IMR-90 (cell line): ENCODE measurements around the gene EMSY. TPM values are rescaled to one million over a fixed set of nuclear protein-coding genes. Genes with fewer than 3 reads are reported as not detected.

Experiments
- ATAC-seq: fragments of 200-7000 bp; cut with Tn5 transposase; 2 replicates; pipeline ENCODE4 v1.9.1; 2020; ENCODE audit warnings: low read depth, mild to moderate bottlenecking, moderate library complexity
- BruUV-seq: library from RNA; stranded (reverse); fragments of 400-500 nt; replicated peaks from 2 replicates; lab custom pipeline; 2021; lab: Mats Ljungman, UMichigan
- CTCF ChIA-PET: fragments of 300-600 bp; formaldehyde crosslinking; extraction: SDS; loops from one replicate; lab custom pipeline; 2021; ENCODE audit warnings: antibody characterized with exemption; lab: Yijun Ruan, JAX
- POLR2A ChIA-PET: fragments of 300-600 bp; sonication (Branson Sonifier 250); formaldehyde crosslinking; loops from one replicate; lab custom pipeline; 2022; ENCODE audit warnings: antibody characterized with exemption; ENCODE audit not compliant: unreplicated experiment; lab: Charles Lee
- DNase-seq: peaks from one replicate; pipeline ENCODE4 v3.0.0; 2013
- H2AFZ ChIP-seq: replicated peaks from 2 replicates; pipeline ENCODE3; 2013; ENCODE audit warnings: low read length, mild to moderate bottlenecking; ENCODE audit not compliant: poor library complexity
- H2AK5ac ChIP-seq: 2 replicates; pipeline ENCODE4 v1.6.1; 2013; ENCODE audit warnings: low read depth, low read length, inconsistent platforms
- H2AK9ac ChIP-seq: replicated peaks from 2 replicates; pipeline ENCODE3; 2013; ENCODE audit warnings: mild to moderate bottlenecking, low read depth, low read length, moderate library complexity; ENCODE audit not compliant: poor library complexity
- H2BK120ac ChIP-seq: 2 replicates; pipeline ENCODE4 v1.6.1; 2013; ENCODE audit warnings: low read depth, low read length, inconsistent platforms
- H2BK15ac ChIP-seq: 3 replicates; pipeline ENCODE4 v1.6.1; 2013; ENCODE audit warnings: low read depth, low read length, inconsistent platforms
- H2BK20ac ChIP-seq: 2 replicates; pipeline ENCODE4 v1.6.1; 2013; ENCODE audit warnings: low read depth, mild to moderate bottlenecking, inconsistent platforms, low read length, moderate library complexity
- H2BK5ac ChIP-seq: 2 replicates; pipeline ENCODE4 v1.6.1; 2013; ENCODE audit warnings: mild to moderate bottlenecking, low read depth, low read length, inconsistent platforms; ENCODE audit not compliant: poor library complexity, severe bottlenecking
- H3K14ac ChIP-seq: replicated peaks from 2 replicates; pipeline ENCODE4 v1.6.1; 2013; ENCODE audit warnings: low read depth, low read length, inconsistent platforms
- H3K18ac ChIP-seq: 2 replicates; pipeline ENCODE4 v1.6.1; 2013; ENCODE audit warnings: low read depth, low read length, control low read depth
- H3K23ac ChIP-seq: 2 replicates; pipeline ENCODE4 v1.6.1; 2013; ENCODE audit warnings: low read depth, low read length, inconsistent platforms
- H3K27ac ChIP-seq: 2 replicates; pipeline ENCODE4 v1.5.1; 2013; ENCODE audit warnings: mild to moderate bottlenecking, control low read depth, low read length; ENCODE audit not compliant: insufficient read depth
- H3K27me3 ChIP-seq: 2 replicates; pipeline ENCODE4 v1.6.1; 2013; ENCODE audit warnings: low read length; ENCODE audit not compliant: control insufficient read depth, insufficient read depth
- H3K36me3 ChIP-seq: 2 replicates; pipeline ENCODE4 v1.6.1; 2013; ENCODE audit warnings: low read length, mixed read lengths; ENCODE audit not compliant: control insufficient read depth, insufficient read depth
- H3K4ac ChIP-seq: 2 replicates; pipeline ENCODE4 v1.6.1; 2013; ENCODE audit warnings: low read depth, low read length, inconsistent platforms
- H3K4me1 ChIP-seq: 2 replicates; pipeline ENCODE4 v1.6.1; 2013; ENCODE audit warnings: low read length, mixed read lengths; ENCODE audit not compliant: control insufficient read depth, insufficient read depth
- H3K4me2 ChIP-seq: 2 replicates; pipeline ENCODE4 v1.6.1; 2013; ENCODE audit warnings: low read depth, mild to moderate bottlenecking, control low read depth, low read length, moderate library complexity
- H3K4me3 ChIP-seq: 2 replicates; pipeline ENCODE4 v1.5.1; 2013; ENCODE audit warnings: low read depth, mild to moderate bottlenecking, control low read depth, low read length, moderate library complexity; ENCODE audit not compliant: insufficient read depth
- H3K56ac ChIP-seq: 2 replicates; pipeline ENCODE4 v1.6.1; 2013; ENCODE audit warnings: low read length, inconsistent platforms; ENCODE audit not compliant: insufficient read depth; ENCODE audit errors: extremely low read depth
- H3K79me1 ChIP-seq, 2 experiments: 2 replicates each; pipeline ENCODE4 v1.6.1; 2013; ENCODE audit warnings: low read length in 2 of 2, inconsistent platforms in 1 of 2, low read depth in 1 of 2
- H3K9ac ChIP-seq: 2 replicates; pipeline ENCODE4 v1.6.1; 2013; ENCODE audit warnings: low read depth, low read length, control low read depth
- H3K9me1 ChIP-seq: 2 replicates; pipeline ENCODE4 v1.6.1; 2013; ENCODE audit warnings: low read length, inconsistent platforms; ENCODE audit not compliant: insufficient read depth
- H3K9me3 ChIP-seq: 2 replicates; pipeline ENCODE4 v1.6.1; 2013; ENCODE audit warnings: low read length; ENCODE audit not compliant: control insufficient read depth, insufficient read depth
- H4K20me1 ChIP-seq: 2 replicates; pipeline ENCODE4 v1.6.1; 2013; ENCODE audit warnings: low read length, inconsistent platforms; ENCODE audit not compliant: insufficient read depth
- H4K5ac ChIP-seq: 2 replicates; pipeline ENCODE4 v1.6.1; 2013; ENCODE audit warnings: mild to moderate bottlenecking, low read depth, low read length, control low read depth
- H4K8ac ChIP-seq, 2 experiments: 2 replicates each; pipeline ENCODE4 v1.6.1; 2013; ENCODE audit warnings: low read depth in 2 of 2, low read length in 2 of 2, control low read depth in 1 of 2, inconsistent platforms in 1 of 2
- H4K91ac ChIP-seq: 2 replicates; pipeline ENCODE4 v1.6.1; 2013; ENCODE audit warnings: low read depth, low read length, inconsistent platforms; ENCODE audit not compliant: insufficient read depth
- BHLHE40 ChIP-seq: fragments of 150-350 bp; IDR thresholded peaks from 2 replicates; pipeline ENCODE4 v1.6.1; 2016; ENCODE audit warnings: mild to moderate bottlenecking, low read depth, low read length
- CEBPB ChIP-seq: IDR thresholded peaks from 2 replicates; pipeline ENCODE4 v1.6.1; 2012; ENCODE audit warnings: low read depth, low read length, improper control_type of control experiment
- CHD1 ChIP-seq: IDR thresholded peaks from 2 replicates; pipeline ENCODE4 v1.6.1; 2012; ENCODE audit warnings: low read depth, low read length, improper control_type of control experiment
- CTCF ChIP-seq: conservative IDR thresholded peaks from 2 replicates; pipeline ENCODE4 v1.5.1; 2012; ENCODE audit warnings: mild to moderate bottlenecking, low read depth, low read length, improper control_type of control experiment
- FOS ChIP-seq: fragments of 150-350 bp; IDR thresholded peaks from 2 replicates; pipeline ENCODE4 v1.6.1; 2016; ENCODE audit warnings: low read depth, low read length
- MAFK ChIP-seq: IDR thresholded peaks from 2 replicates; pipeline ENCODE4 v1.6.1; 2012; ENCODE audit warnings: low read depth, low read length, improper control_type of control experiment
- MXI1 ChIP-seq: IDR thresholded peaks from 2 replicates; pipeline ENCODE4 v1.6.1; 2012; ENCODE audit warnings: low read depth, mild to moderate bottlenecking, low read length, moderate library complexity, borderline replicate concordance
- NFE2L2 ChIP-seq: fragments of 150-350 bp; IDR thresholded peaks from 2 replicates; pipeline ENCODE4 v1.6.1; 2016; ENCODE audit warnings: low read depth, mild to moderate bottlenecking, low read length
- POLR2A ChIP-seq: IDR thresholded peaks from 2 replicates; pipeline ENCODE4 v1.6.1; 2012; ENCODE audit warnings: mild to moderate bottlenecking, low read depth, low read length
- RAD21 ChIP-seq: IDR thresholded peaks from 2 replicates; pipeline ENCODE4 v1.6.1; 2012; ENCODE audit warnings: low read length, improper control_type of control experiment
- RCOR1 ChIP-seq: IDR thresholded peaks from 2 replicates; pipeline ENCODE4 v1.6.1; 2012; ENCODE audit warnings: mild to moderate bottlenecking, low read length, improper control_type of control experiment; ENCODE audit not compliant: insufficient replicate concordance
- RFX5 ChIP-seq: IDR thresholded peaks from 2 replicates; pipeline ENCODE4 v1.8.0; 2012; ENCODE audit warnings: low read depth, mild to moderate bottlenecking, low read length, moderate library complexity
- SMC3 ChIP-seq: fragments of 150-350 bp; IDR thresholded peaks from 2 replicates; pipeline ENCODE4 v1.6.1; 2016; ENCODE audit warnings: low read depth, mild to moderate bottlenecking, antibody characterized with exemption, low read length, moderate library complexity
- USF2 ChIP-seq: fragments of 150-350 bp; IDR thresholded peaks from 2 replicates; pipeline ENCODE4 v1.6.1; 2017; ENCODE audit warnings: mild to moderate bottlenecking, antibody characterized with exemption, low read length, low read depth
- WGBS, 2 experiments: methylation state at CpG; one replicate each; pipeline versions ENCODE4 v1.1.5 to v1.1.7; 2013; ENCODE audit warnings: missing lambda C conversion rate in 2 of 2; ENCODE audit not compliant: insufficient read length in 1 of 2; ENCODE audit errors: extremely low coverage in 2 of 2; 5-methylcytosine and 5-hydroxymethylcytosine counted together
- dilution Hi-C: fragments of 300-500 bp; cut with HindIII; formaldehyde crosslinking; loops from one replicate; pipeline ENCODE4 v1.14.3; 2018; ENCODE audit warnings: low sequenced_read_pairs; ENCODE audit not compliant: unreplicated experiment
- in situ Hi-C: fragments of 300-500 bp; cut with MboI; formaldehyde crosslinking; loops from 3 replicates; pipeline ENCODE4 v1.14.3; 2019; ENCODE audit warnings: low sequenced_read_pairs, inconsistent platforms, mixed read lengths
- intact Hi-C: fragments of 100-400 bp; cut with micrococcal nuclease; formaldehyde crosslinking; loops from 2 replicates; pipeline ENCODE4 v1.10.0; 2022
- polyA plus RNA-seq, 3 experiments: library from polyadenylated mRNA; depleted of rRNA; stranded (reverse); fragments of >200 nt; gene quantifications; 2 replicates each; pipeline ENCODE4 v1.2.3, GENCODE V29; 2012; ENCODE audit warnings: low replicate concordance in 1 of 3
- total RNA-seq: library from RNA; depleted of rRNA; stranded (reverse); fragments of >200 nt; gene quantifications from 2 replicates; pipeline ENCODE4 v1.2.3, GENCODE V29; 2012
- TF ChIP-seq, protein P1 (sequence below): fragments of 150-350 bp; IDR thresholded peaks from 2 replicates; pipeline ENCODE4 v1.6.1; 2016; ENCODE audit warnings: low read depth, mild to moderate bottlenecking, low read length, moderate library complexity, borderline replicate concordance

Gene EMSY
- total and polyA plus RNA-seq, 2 of the 4 experiments (the other 2 are of a cell fraction): 14.1 to 22.0 TPM

GRCh38 chr11:76456571-76456970, 11.8 kb downstream of the EMSY start:
- H3K4me1 ChIP-seq: peaks cover 9% of the 10 kb centered on the region
- no peak overlapping the region for H2AK5ac ChIP-seq
- ChIA-PET POLR2A (no interaction called here), CTCF (interaction anchor here (0.6 kb wide), 1 partner anchor 11 kb away, joined by 3 read pairs; no protein-coding TSS in a partner anchor)
- no peak overlapping the region for H3K4me2 ChIP-seq
- no peak overlapping the region for H3K18ac ChIP-seq
- H3K4ac ChIP-seq: no peak overlapping the region
- no peaks in the 10 kb centered on the region for H3K9me3 ChIP-seq
- no peak overlapping the region for H2AK9ac ChIP-seq
- no CpG with 5 or more reads among the region's 2 CpGs for WGBS, 2 experiments
- H3K4me3 ChIP-seq: no peak overlapping the region
- no peak overlapping the region for H2BK15ac ChIP-seq
- no peaks in the 10 kb centered on the region for H3K27me3 ChIP-seq
- BruUV-seq: no TSS peak
- no peak overlapping the region for H2BK120ac ChIP-seq
- ATAC-seq (no peak), DNase-seq (no peak)
- peaks cover 6% of the 10 kb centered on the region; the same call in 1 of the 2 replicates for H4K20me1 ChIP-seq
- H2BK5ac ChIP-seq: no peak overlapping the region
- H4K91ac ChIP-seq: no peak overlapping the region
- H2BK20ac ChIP-seq: 0 out of 2 replicates have a peak overlapping the region, but pooled peaks have one; percentile 34
- H3K27ac ChIP-seq: no peak overlapping the region
- no peak for TF ChIP-seq BHLHE40
- no peak for TF ChIP-seq MAFK
- TF ChIP-seq, protein P1, sequence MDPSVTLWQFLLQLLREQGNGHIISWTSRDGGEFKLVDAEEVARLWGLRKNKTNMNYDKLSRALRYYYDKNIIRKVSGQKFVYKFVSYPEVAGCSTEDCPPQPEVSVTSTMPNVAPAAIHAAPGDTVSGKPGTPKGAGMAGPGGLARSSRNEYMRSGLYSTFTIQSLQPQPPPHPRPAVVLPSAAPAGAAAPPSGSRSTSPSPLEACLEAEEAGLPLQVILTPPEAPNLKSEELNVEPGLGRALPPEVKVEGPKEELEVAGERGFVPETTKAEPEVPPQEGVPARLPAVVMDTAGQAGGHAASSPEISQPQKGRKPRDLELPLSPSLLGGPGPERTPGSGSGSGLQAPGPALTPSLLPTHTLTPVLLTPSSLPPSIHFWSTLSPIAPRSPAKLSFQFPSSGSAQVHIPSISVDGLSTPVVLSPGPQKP: no peak
- TF ChIP-seq FOS: no peak
- no peak for TF ChIP-seq MXI1
- no peak for TF ChIP-seq POLR2A
- no peak for TF ChIP-seq RCOR1
- no peak for TF ChIP-seq CTCF
- no peak for TF ChIP-seq SMC3
- TF ChIP-seq CHD1: no peak
- TF ChIP-seq NFE2L2: no peak
- TF ChIP-seq RAD21: no peak
- no peak for TF ChIP-seq CEBPB
- TF ChIP-seq USF2: no peak
- no peak for TF ChIP-seq RFX5
- no peak overlapping the region for H2AFZ ChIP-seq
- dilution Hi-C loops: no loop called here
- H3K23ac ChIP-seq: no peak overlapping the region
- peaks cover 3 to 32% of the 10 kb centered on the region in 2 experiments for H3K79me1 ChIP-seq
- in situ Hi-C loops: no loop called here
- H4K5ac ChIP-seq: no peak overlapping the region
- intact Hi-C loops: no loop called here
- peaks cover 3% of the 10 kb centered on the region for H3K36me3 ChIP-seq
- no peak overlapping the region for H3K14ac ChIP-seq
- no peak overlapping the region for H4K8ac ChIP-seq
- no peak overlapping the region for H3K9ac ChIP-seq
- H3K9me1 ChIP-seq: peaks cover 7% of the 10 kb centered on the region
- H3K56ac ChIP-seq: no peak overlapping the region
